NCI-H345 (cell line): ENCODE results near the gene FFAR2.

Source experiments
- DNase-seq: peaks from one replicate; lab custom pipeline; 2025; lab: John Stamatoyannopoulos, UW

Gene FFAR2

GRCh38 chr19:35487656-35488182, 39.7 kb downstream of the FFAR2 start:
- no peak for DNase-seq

- no peak for DNase-seq
Measured at GRCh38 chr19:35488677-35489076, 40.6 kb downstream of the FFAR2 start.

- no peak for DNase-seq
Measured at GRCh38 chr19:35490364-35490763, 42.3 kb downstream of the FFAR2 start, which contains the start of gene KRTDAP. TSS of gene KRTDAP (minus strand) at chr19:35490464. CDS start at chr19:35490442, 22 bp downstream.

- DNase-seq = no peak
Measured at GRCh38 chr19:35491836-35492360, 43.8 kb downstream of the FFAR2 start.

- DNase-seq = no peak
Measured at GRCh38 chr19:35493971-35494370, 45.9 kb downstream of the FFAR2 start.

GRCh38 chr19:35495107-35496064, 47.3 kb downstream of the FFAR2 start:
- DNase-seq = peak; percentile 77

GRCh38 chr19:35497406-35497805, 49.3 kb downstream of the FFAR2 start:
- DNase-seq = no peak

GRCh38 chr19:35498220-35498619, 50.2 kb downstream of the FFAR2 start:
- DNase-seq = no peak

- no peak for DNase-seq
Measured at GRCh38 chr19:35498984-35499527, 51.0 kb downstream of the FFAR2 start.

GRCh38 chr19:35500611-35501010, 52.6 kb downstream of the FFAR2 start:
- DNase-seq = no peak
